Testis (tissue), 3 donors: Measurements from ENCODE around the gene ENTR1. TPM values are rescaled to one million over a fixed set of nuclear protein-coding genes. Genes with fewer than 3 reads are reported as not detected.

ENCODE experiments used
- DNase-seq: peaks from one replicate; pipeline ENCODE4 v3.0.0-alpha.2; 2019
- H3K27ac ChIP-seq, 2 donors: fragments of 200-600 bp; sonication (generic); one replicate each; pipeline ENCODE4 v1.5.1; 2019
- H3K27me3 ChIP-seq: fragments of 200-600 bp; sonication (generic); one replicate; pipeline ENCODE4 v1.5.1; 2019
- H3K36me3 ChIP-seq: fragments of 200-600 bp; sonication (generic); one replicate; pipeline ENCODE4 v1.5.1; 2017; ENCODE audit warnings: low read depth; ENCODE audit errors: missing control alignments
- H3K4me1 ChIP-seq: fragments of 200-600 bp; sonication (generic); one replicate; pipeline ENCODE4 v1.5.1; 2019
- H3K4me3 ChIP-seq, 2 donors: fragments of 200-600 bp; sonication (generic); one replicate each; pipeline ENCODE4 v1.5.1; 2017 to 2019
- H3K9me3 ChIP-seq: fragments of 200-600 bp; sonication (generic); one replicate; pipeline ENCODE4 v1.5.1; 2017
- CTCF ChIP-seq, 3 experiments: fragments of 450-650 bp in 2 of 3; fragments of 200-600 bp in 1 of 3; sonication (generic) in 1 of 3; IDR thresholded peaks; one replicate each; pipeline ENCODE4 v1.5.1; 2016 to 2019; ENCODE audit warnings: antibody characterized with exemption in 3 of 3, mild to moderate bottlenecking in 2 of 3, moderate library complexity in 1 of 3
- POLR2A ChIP-seq: fragments of 450-650 bp; IDR thresholded peaks from one replicate; pipeline ENCODE4 v1.6.1; 2017; ENCODE audit warnings: antibody characterized with exemption, mild to moderate bottlenecking, moderate library complexity
- WGBS, 2 donors: methylation state at CpG; one replicate each; pipeline ENCODE4 v1.1.5; 2018; 5-methylcytosine and 5-hydroxymethylcytosine counted together
- intact Hi-C: fragments of 100-400 bp; cut with DNase I; formaldehyde crosslinking; loops from one replicate; pipeline ENCODE4 v1.15.1; 2023; ENCODE audit warnings: low total_unique reads
- polyA plus RNA-seq: library from polyadenylated mRNA; stranded (reverse); fragments of 350-450 nt; fragmentation: Illumina TruSeq; extraction: RNeasy Lipid Tissue Mini Kit (QIAGEN cat#74804); gene quantifications from one replicate; pipeline ENCODE4 v1.2.3, GENCODE V29; 2014; ENCODE audit warnings: low read depth, low replicate concordance; ENCODE audit not compliant: insufficient read depth
- total RNA-seq, 2 donors: library from RNA; depleted of rRNA; stranded (reverse); fragments of >200 nt; gene quantifications; one replicate each; pipeline ENCODE4 v1.2.3, GENCODE V29; 2016

Gene ENTR1
- total and polyA plus RNA-seq, 3 donors from 2014 or later: 61.7 to 69.1 (median 64.3) TPM

DNA sequence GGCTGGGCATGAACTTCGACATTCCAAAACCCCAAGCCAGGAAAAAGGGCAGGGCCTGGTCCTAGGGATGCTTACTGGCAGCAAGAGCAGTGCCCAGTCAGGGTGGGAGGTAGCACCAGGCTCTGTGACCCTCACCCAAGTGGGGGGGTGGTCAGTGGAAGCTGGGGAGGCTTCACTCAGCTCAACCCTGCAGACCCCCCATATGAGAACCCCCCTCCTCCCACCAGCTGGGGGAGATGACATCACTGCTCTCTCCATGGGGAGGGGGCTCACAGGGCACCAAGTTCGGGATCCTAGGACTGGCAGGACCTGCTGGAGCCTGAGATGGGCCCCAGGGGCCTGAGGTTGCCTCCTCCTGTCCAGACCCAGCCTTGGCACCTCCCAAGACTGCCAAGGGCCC, 51.5 kb downstream of the ENTR1 start:
- no peak for TF ChIP-seq CTCF (IDR thresholded peaks at IDR 0.05)
- no peak for TF ChIP-seq POLR2A
- Histone ChIP-seq H3K4me1 (peaks cover 18% of the 10 kb centered on the region), H3K4me3 (no peak overlapping the region), H3K9me3 (no peaks in the 10 kb centered on the region), H3K27me3 (no peaks in the 10 kb centered on the region), H3K27ac (no peak overlapping the region), H3K36me3 (no peaks in the 10 kb centered on the region)
- WGBS, 2 donors: 77 to 89% methylated on average over 1 to 2 of the region's 2 CpGs
- DNase-seq: no peak
- intact Hi-C loops: loop anchor here (10.0 kb wide), 1 partner anchor 1654 kb away; no protein-coding TSS in a partner anchor

GRCh38 chr9:136358016-136358415, 52.4 kb downstream of the ENTR1 start:
- H3K27ac ChIP-seq: no peak overlapping the region
- 89 to 93% methylated on average over 14 to 29 of the region's 29 CpGs for WGBS, 2 donors
- intact Hi-C loops: loop anchor here (10.0 kb wide), 1 partner anchor 1653 kb away; no protein-coding TSS in a partner anchor

DNA sequence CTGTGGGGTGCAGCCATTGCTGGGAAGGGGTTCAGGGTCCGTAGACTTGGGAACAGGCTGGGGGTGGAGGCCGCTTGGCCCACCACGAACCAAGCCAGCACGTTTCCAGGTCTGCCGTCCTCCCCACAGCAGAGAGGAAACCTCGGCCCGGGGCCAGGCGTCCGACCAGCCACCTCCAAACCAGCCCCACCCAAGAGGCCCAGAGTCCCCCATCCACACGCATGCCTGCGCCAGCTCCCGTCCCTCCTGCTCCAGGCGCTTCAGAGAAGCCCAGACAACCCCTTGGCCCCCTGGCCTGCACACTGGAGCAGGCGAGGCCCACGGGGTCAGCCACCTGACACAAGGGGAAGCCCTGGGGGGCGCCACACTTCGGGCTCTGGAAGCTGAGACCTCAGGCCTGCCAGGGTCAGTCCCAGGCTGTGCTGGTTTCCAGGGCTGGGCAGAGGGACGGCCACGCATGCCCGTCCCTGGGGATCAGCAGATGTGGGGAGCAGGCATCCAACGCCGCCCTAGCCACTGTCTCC, 53.1 kb downstream of the ENTR1 start:
- TF ChIP-seq POLR2A (no peak), CTCF (IDR thresholded peaks at IDR 0.05) (no peak)
- Histone ChIP-seq H3K4me3 (no peak overlapping the region), H3K27ac (no peak overlapping the region), H3K4me1 (peaks cover 28% of the 10 kb centered on the region), H3K36me3 (no peaks in the 10 kb centered on the region), H3K9me3 (no peaks in the 10 kb centered on the region), H3K27me3 (no peaks in the 10 kb centered on the region)
- no peak for DNase-seq
- intact Hi-C loops: loop anchor here (10.0 kb wide), 1 partner anchor 1652 kb away; no protein-coding TSS in a partner anchor
- 75 to 93% methylated on average over 8 to 22 of the region's 22 CpGs for WGBS, 2 donors

More at GRCh38 chr9:136358016-136358415, 52.4 kb downstream of the ENTR1 start:
- Histone ChIP-seq H3K4me1 (peaks cover 25% of the 10 kb centered on the region), H3K27me3 (no peaks in the 10 kb centered on the region), H3K9me3 (no peaks in the 10 kb centered on the region), H3K4me3 (no peak overlapping the region), H3K36me3 (no peaks in the 10 kb centered on the region)
- no peak for TF ChIP-seq POLR2A
- DNase-seq: no peak

DNA sequence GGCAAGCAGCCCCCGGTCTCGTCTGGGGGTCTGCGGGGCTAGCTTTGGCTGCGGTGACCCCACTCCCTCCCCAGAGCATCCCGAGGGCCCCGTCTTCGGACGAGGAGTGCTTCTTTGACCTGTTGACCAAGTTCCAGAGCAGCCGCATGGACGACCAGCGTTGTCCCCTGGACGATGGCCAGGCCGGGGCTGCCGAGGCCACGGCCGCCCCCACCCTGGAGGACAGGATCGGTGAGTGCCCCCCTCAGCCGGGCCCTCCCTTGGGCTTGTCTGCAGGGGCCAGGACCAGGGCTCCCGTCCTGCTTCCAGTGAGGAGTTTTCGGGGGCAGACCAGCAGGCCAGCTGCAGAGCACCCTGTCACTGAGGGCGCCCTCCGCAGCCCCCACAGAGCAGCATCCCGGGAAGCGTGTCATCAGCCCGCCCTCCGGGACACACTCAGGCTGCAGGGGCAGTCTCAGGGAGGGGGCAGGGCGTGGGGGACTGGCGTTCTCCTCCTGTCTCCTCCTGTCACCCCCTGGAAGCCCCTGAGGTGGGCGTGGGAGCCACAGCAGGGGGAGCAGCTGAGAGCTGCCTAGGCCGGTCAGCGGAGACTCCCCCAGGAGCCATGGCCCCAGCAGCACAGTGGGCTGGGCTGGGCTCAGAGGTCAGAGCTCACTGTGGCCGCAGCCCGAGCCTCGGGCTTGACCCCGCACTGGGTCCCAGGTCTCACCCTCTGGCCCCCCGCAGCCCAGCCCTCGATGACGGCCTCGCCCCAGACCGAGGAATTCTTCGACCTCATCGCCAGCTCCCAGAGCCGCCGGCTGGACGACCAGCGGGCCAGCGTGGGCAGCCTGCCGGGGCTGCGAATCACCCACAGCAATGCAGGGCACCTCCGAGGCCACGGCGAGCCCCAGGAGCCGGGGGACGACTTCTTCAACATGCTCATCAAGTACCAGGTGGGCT, 54.5 kb downstream of the ENTR1 start:
- DNase-seq: no peak

More for the DNA sequence above, 54.5 kb downstream of the ENTR1 start:
- Histone ChIP-seq H3K9me3 (no peaks in the 10 kb centered on the region), H3K4me1 (peaks cover 28% of the 10 kb centered on the region), H3K4me3 (no peak overlapping the region), H3K36me3 (no peaks in the 10 kb centered on the region), H3K27me3 (no peaks in the 10 kb centered on the region), H3K27ac (peak overlapping the region in 1 of 2 donors; percentile 24)
- 72 to 76% methylated on average over 11 to 47 of the region's 54 CpGs for WGBS, 2 donors
- intact Hi-C loops: loop anchor here (10.0 kb wide), 1 partner anchor 1651 kb away; no protein-coding TSS in a partner anchor
- no peak for TF ChIP-seq CTCF (IDR thresholded peaks at IDR 0.05)
- TF ChIP-seq POLR2A: no peak
